C4-2B (cell line): Measurements from ENCODE around the gene L3MBTL4.

Experiments
- ZFX ChIP-seq: fragments of 450-650 bp; IDR thresholded peaks from 2 replicates; pipeline ENCODE4 v1.6.1; 2017
- TF ChIP-seq, protein P1 (sequence below): fragments of 450-650 bp; conservative IDR thresholded peaks from 2 replicates; pipeline ENCODE4 v1.5.1; 2017; ENCODE audit warnings: mild to moderate bottlenecking

DNA sequence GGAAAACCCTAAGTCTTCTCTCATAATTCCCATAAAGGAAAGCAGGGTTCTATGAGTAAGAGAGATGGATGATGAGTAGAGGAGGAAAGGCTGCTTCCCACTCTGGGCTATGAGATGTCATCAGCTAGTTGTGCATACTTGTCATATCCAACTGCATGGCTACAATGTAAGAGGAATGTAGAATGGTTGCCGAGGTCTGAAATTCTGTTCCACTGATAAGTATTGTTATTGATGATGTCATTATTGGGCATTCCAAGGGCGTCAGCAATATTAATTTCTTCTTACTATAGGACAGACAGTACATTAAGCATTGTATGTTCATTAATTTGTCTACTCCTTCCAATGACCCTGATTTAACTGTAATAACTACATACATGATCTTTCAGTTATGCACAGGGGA lies 88.1 kb downstream of the L3MBTL4 start:
- TF ChIP-seq, protein P1, sequence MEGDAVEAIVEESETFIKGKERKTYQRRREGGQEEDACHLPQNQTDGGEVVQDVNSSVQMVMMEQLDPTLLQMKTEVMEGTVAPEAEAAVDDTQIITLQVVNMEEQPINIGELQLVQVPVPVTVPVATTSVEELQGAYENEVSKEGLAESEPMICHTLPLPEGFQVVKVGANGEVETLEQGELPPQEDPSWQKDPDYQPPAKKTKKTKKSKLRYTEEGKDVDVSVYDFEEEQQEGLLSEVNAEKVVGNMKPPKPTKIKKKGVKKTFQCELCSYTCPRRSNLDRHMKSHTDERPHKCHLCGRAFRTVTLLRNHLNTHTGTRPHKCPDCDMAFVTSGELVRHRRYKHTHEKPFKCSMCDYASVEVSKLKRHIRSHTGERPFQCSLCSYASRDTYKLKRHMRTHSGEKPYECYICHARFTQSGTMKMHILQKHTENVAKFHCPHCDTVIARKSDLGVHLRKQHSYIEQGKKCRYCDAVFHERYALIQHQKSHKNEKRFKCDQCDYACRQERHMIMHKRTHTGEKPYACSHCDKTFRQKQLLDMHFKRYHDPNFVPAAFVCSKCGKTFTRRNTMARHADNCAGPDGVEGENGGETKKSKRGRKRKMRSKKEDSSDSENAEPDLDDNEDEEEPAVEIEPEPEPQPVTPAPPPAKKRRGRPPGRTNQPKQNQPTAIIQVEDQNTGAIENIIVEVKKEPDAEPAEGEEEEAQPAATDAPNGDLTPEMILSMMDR, result no peak
- no peak for TF ChIP-seq ZFX
